Stomach (tissue), 4 donors: ENCODE data around the gene GAS5.
"Not testable (repeated sequence)": the region's sequence is repeated elsewhere in the genome, so short reads cannot be mapped to it uniquely, and the experiment has no call there.

Experiments
- CTCF ChIP-seq, 7 experiments: fragments of 450-650 bp in 4 of 7; fragments of 200-600 bp in 3 of 7; sonication (generic) in 3 of 7; IDR thresholded peaks; one replicate each; pipeline ENCODE4 v1.5.1; 2016 to 2019; ENCODE audit warnings: antibody characterized with exemption in 7 of 7, control low read depth in 2 of 7, mild to moderate bottlenecking in 1 of 7
- EP300 ChIP-seq: sonication (generic); formaldehyde crosslinking; IDR thresholded peaks from one replicate; pipeline ENCODE4 v1.6.1; 2017; ENCODE audit warnings: antibody characterized with exemption
- POLR2A ChIP-seq, 4 donors: fragments of 450-650 bp; IDR thresholded peaks; one replicate each; pipeline ENCODE4 v1.6.1; 2016; ENCODE audit warnings: antibody characterized with exemption in 4 of 4, control low read depth in 2 of 4, mild to moderate bottlenecking in 1 of 4, moderate library complexity in 1 of 4
- POLR2AphosphoS5 ChIP-seq, 3 donors: sonication (generic); formaldehyde crosslinking; IDR thresholded peaks; one replicate each; pipeline ENCODE4 v1.6.1; 2016; ENCODE audit warnings: antibody characterized with exemption in 3 of 3

GRCh38 chr1:173881117-173881516 is 13.3 kb upstream of the GAS5 start:
- not testable (repeated sequence) for TF ChIP-seq POLR2AphosphoS5 (IDR thresholded peaks at IDR 0.05); CTCF (IDR thresholded peaks at IDR 0.05); POLR2A (IDR thresholded peaks at IDR 0.05); EP300
